Endothelial cell of hepatic sinusoid (primary cell): ENCODE results near the gene PIK3C2B.

Experiments used
- in situ Hi-C: cut with HindIII; loops from 2 replicates; pipeline ENCODE4 v1.10.0; 2017; ENCODE audit warnings: low sequenced_read_pairs

PIK3C2B gene

DNA sequence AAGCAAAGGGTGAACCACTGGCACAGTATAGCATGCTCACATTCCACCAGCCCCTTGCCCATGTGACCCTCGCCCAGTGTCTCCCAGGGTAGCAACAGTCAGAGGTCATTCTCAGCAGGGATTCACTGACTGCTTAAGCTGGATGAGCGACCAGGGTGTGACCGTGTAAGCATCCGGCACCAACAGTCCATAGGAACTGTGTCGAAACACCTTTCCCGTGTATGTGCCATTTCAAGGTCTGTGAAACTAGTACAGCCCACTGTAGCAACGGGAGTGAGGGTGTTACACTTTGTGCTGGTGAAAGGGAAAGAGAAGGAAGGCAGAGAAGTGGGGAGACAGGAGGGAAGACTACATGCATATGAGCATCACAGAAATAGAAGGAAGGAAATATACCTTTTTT is 10.8 kb downstream of the PIK3C2B start:
- in situ Hi-C loops, result no loop called here

DNA sequence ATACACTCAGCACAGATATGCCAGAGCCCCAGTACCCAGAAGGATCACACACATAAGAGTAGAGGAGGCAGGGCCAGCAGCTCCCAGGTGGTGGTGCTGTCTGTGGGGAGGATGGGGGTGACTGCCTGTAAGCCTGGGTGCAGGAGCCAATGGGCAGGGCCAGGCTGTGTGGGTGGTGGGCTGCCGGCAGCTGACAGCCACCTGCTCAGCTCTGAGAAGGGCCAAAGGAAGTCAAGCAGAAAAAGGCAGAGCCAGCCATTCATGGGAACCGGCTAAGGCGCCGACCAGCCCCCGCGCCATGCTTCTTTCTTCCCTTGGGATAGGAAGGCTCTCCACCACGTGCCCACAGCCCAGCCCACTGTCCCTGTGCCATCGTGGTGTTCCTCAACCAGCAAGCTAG is 14.1 kb downstream of the PIK3C2B start:
- in situ Hi-C loops, result no loop called here

DNA sequence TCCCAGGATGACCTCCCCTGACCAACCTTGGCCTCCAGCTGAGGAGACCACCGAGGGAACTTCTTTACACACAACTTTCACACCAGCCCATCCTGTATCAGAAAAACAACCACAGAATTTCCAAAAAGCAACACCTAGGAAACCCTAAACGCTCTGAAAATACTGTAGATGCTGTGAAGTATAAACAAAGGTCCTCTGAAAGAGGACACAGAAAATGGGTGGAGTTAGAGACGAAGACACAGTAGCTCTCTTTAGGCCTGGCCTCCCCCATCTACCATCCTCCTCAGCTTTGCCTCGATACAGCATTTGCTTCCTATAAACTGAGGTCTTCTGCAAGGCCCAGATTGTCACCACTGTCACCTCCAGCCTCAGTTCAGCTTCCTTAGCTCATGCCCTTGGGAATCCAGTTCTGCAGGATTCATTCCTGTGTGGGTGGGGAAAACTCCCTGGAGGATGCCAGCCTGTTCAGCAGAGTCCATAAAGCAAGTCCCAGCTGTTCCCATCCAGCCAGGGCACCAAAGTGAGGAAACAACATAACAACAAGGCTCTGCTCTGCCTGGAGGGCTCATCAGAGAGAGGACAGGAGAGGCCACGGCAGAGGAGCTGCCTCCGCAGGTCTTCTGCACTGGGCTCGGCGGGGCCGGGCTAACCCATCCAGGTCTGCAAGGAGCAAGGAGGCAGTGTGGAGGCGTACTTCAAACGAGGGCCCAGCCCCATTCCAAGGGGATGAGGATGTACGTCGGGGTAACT is 15.0 kb downstream of the PIK3C2B start:
- in situ Hi-C loops, result no loop called here

DNA sequence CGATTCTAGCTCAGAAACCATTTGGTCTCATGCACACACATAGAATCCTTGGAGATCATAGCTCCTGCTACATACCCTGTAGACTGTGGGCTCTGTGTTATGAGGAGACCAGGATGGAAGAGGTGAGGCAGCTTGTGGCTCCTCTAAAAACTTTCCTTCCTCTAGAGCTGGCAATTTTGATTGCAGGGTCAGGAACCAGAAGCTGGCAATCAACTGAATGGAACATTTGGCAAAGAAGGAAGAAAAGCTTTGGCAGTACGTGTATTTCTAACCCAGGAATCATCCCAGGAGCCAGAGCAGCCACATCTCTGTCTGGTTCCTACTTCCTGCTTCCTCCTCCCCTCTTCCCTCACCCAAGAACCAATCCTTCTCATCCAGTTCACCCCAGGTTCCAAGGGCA is 15.7 kb downstream of the PIK3C2B start:
- in situ Hi-C loops, result no loop called here

DNA sequence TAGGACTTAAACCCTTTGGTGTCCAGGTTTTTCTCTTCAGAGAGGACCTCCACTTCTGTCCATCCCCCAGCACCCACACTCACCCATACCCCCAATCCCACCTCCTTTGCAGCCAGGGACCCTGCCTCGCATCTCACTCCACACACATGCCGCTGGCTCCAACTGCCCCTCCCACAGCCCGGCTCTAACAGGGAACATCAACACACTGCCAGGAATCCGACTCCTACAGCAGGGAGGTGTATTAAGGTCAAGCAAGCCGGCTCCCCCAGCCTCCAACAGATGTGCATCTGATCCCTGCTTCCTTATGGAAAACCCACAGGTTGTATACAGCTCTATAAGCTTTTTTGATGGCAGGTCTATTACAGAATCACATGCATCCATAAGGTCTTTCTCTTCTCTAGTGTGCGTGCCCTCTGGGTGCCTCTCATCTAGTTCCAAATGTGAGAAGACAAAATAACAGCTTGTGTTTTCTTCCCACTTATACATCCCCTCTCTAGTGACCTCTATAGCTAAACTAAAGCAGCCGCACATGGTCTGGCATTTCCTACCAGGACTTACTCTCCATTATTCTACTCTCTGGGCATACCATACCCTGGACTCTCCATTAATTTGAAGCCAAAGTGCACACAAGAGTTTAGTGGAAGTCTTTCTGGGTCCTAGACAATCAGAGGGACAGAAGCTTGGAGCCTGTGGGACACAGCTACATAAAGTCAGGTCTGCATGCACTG is 16.3 kb downstream of the PIK3C2B start:
- in situ Hi-C loops, result no loop called here

DNA sequence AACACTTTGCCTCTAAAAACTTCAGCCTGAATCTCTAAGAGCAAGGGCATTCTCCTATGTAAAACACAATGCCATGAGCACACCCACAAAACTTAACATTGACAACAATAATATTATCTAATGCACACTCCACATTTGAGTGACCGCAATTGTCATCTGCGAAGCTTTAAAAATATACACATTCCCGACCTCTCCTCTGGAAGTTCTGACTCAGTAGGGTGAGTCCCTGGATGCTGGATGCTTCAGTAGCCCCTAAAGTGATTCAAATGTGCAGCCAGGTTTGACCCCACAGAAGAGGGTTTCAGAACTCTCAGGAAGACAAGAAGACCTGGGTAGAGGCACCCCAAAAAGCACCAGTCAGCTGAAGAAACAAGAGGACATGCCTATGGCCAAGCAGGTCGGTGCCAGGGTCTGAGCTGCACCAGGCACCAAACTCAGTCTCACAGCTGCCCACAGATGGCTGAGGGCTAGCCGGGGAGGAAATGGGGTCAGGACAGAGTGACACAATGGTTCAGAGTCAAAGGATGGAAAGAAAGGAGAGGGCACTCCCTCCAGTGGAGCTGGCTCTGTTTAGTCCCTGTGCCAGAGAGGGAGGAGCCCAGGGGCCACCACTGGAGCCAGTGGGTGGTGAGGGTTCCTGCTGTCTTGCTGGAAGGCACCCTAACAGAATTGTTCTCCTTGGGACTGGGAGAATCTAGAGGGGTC is 17.4 kb downstream of the PIK3C2B start:
- in situ Hi-C loops, result no loop called here

DNA sequence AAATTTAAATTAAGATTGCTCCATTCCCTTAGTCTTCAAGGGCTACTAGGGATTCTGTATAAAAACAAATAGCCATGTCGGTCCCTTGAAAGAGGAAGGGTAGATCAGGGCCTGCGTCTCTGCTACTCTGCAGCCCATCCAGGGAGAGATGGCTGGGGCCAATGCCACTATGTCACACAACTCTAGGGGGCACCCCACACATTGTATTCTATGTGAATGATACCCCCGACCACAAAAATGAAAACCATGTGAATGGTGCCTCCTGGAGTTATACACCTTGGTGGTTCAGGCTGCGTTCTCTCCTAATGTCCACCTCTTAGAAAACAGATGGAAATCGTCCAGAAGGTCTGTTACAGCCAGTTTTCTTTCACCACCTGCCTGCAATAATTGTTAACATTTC is 18.0 kb downstream of the PIK3C2B start:
- in situ Hi-C loops, result no loop called here

DNA sequence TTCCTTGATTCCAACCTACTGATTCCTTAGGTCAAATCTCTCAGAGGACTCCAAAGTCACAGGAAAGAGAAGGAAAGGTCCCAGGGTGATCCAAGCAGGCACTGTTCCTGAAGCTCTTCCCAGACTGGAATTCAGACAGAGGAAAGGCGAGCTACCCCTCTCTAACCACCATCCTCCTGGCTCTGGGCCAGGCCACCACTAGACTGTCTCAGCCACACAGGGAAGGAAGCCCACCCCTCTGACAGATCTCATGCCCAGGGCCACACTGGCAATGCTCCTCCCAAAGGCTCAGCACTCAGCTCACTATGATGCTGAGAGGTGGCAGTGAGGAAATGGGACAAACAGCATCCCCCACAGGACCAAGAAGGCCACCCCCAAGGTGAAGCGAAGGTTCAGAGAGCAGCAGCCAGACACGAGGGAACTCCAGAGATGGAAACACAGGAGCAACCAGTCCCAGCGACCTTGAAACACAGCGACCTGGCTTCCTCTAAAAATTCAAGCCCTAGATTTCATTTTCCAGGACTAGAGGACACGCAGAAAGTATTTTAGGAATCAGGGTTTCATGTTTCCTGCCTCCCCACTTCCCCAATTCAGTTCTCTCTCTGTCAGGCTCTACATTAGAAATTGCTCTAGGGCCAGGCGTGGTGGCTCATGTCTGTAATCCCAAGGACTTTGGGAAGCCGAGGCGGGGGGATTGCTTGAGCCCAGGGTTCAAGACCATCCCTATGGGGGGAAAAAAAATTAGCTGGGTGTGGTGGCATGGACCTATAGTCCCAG is 18.8 kb downstream of the PIK3C2B start:
- in situ Hi-C loops, result no loop called here

DNA sequence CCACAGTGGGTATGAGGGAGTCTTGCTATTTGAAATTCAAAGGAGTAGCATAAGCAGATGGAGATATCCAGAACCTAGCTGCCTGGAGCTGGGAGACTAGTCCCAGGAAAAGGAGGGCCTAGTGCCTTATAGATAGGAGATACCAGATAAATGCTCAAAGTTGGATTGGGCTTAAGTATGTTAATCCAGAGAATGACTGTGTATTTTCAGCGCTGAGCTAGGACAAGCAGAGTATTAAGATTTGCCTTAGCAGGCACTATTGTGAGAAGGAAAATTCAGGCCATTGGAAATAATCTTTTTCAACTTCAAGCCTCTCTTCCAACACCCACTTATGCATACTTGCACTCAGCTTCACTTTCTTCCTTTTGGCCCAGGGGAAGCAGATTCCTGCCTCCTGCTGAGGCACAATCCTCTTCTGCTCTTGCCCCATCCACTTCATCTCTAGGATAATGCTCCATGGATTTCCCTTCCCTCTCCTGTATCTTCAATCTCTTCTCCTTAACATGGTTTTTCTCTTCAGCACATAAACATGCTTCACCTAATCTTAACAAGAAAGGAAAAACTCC is 21.1 kb downstream of the PIK3C2B start:
- in situ Hi-C loops, result no loop called here

DNA sequence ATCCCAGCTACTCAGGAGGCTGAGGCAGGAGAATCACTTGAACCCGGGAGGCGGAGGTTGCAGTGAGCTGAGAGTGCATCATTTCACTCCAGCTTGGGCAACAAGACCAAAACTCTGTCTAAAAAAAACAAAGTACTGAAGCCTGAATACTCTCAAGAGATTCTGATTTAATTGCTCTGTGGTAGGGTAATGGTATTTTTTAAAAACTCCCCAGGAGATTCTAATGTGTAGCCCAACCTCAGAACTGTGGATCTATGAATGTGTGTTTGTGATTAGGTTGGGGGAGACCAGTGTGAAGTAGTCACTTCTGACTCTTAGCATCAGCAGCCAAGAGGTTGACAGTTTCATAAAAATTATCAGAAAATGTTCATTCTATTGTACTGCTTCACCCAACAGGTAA is 21.9 kb downstream of the PIK3C2B start:
- in situ Hi-C loops, result no loop called here

DNA sequence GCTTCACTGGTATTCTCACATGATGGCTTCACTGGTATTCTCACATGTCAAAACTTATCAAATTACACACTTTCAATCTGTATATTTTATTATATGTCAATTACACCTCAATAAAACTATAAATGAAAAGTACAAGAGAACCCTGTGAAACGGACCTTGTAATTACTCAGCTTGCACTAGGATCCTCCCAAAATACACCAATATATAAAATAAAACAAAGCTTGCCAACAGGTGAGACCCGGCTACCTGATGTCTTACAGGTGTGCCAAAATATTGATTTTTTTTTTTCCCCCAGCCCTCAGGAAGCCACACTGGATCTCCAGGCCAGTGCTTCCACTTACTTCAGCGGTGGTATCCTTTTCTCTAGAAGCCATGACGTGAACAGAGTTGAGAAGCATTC is 22.9 kb downstream of the PIK3C2B start:
- in situ Hi-C loops, result no loop called here

DNA sequence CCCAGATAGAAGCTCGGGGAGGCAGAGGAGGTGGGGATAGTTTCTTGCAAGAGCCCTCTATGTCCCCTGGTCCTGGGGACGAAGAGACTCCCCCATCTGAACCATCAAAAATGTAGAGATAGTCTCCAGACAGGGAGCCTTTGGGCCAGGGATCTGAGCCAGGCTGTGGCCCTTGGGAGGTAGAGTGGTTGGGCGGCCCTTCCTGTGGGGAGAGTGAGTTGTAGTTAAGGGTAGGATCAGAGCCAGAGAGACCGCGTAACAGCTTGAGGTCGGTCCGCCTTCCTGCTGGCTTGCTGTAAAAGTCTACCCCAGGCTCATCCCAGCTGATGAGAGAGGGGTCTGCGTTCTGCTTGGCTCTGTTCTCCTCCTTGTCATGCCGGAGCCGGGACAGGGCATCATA is 25.3 kb downstream of the PIK3C2B start:
- in situ Hi-C loops, result no loop called here

DNA sequence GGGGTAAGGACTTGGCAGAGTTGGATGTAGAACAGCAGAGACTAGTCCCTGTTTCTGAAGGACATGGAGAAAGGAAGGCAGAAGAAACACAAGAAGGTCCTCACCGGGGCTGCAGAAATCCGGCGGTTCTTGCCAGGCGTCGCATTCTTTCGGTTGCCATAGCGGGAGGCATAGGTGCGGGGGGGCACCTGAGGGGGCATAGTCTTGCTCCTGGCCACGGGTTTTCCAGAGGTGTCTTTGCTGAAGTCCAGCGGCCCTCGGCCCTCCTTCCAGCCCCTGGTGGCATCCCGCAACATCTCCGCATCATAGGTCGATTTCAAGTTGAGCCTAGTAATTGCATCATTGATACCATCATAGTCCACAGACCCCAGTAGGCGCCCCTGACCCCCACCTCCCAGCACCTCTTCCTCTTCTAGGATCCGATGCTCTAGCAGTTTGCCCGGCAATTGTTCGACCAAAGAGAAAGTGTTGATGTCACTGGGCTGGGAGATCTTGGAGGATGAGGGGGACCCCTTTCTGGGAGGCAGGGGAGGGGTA is 25.8 kb downstream of the PIK3C2B start:
- in situ Hi-C loops, result no loop called here

DNA sequence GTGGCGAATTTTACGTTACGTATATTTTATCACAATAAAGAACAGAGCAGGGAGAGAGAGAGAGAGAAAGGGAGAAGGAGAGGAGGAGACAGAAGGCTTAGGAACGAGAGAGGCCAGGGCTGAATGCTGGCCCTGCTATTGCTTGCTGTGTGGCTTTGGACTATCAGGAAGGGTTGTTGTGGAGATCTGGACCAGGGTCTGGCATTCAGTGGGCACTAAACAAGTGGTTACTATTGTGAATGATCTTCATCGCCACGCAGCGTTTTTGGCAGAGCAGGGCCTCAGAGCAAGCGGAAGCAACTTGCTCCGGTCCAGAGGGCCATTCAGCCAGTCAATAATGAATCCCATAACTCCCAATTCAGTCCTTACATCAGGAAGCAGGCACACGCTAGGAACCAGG is 26.4 kb downstream of the PIK3C2B start:
- in situ Hi-C loops, result no loop called here

DNA sequence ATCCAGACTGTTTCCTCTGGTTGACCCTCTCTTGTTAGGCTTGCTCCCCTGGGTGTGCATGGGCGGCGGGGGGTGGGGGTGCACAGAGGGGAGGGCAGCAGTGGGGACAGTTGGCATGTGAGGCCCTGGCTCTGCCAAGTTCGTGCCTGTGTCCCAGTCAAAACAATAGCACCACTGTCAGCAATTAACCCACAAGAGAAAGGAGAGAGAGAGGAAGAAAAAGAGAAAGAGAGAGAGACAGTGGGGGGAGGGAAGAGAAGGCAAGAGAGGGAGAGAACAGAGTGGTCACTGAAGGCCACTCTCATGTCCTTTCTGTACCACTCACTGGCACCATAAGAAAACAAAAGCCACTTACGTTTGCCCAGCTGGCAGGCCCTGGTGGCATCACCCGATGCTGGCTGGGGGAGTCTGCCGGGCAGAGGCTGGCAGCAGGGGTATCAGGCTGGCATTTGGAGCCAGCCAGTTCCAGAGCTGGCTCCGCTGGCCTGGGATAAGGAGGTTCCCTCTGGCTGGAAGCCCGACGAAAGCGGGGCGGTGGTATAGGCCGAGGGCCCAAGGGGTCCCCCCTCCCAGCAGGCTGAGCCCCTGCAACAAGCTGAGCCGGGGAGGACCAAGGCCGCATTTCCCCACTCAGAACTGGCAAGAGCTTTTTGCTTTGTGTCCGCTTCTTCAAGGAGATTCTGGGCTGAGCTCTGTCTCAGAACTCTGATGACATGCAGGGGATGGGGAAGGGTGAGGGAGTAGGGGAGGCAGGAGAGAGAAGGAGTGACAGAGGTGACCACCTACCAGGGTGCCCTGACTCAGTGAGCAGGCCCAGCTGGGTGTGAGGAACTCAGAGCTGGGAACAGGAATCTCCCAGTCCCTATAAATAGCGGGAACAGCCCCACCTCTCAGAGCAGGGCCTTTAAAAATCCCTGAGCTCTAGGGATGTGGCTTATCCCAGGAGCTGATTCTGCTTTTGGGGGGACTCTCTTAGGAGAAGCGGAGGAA is 27.9 kb downstream of the PIK3C2B start:
- in situ Hi-C loops, result no loop called here

DNA sequence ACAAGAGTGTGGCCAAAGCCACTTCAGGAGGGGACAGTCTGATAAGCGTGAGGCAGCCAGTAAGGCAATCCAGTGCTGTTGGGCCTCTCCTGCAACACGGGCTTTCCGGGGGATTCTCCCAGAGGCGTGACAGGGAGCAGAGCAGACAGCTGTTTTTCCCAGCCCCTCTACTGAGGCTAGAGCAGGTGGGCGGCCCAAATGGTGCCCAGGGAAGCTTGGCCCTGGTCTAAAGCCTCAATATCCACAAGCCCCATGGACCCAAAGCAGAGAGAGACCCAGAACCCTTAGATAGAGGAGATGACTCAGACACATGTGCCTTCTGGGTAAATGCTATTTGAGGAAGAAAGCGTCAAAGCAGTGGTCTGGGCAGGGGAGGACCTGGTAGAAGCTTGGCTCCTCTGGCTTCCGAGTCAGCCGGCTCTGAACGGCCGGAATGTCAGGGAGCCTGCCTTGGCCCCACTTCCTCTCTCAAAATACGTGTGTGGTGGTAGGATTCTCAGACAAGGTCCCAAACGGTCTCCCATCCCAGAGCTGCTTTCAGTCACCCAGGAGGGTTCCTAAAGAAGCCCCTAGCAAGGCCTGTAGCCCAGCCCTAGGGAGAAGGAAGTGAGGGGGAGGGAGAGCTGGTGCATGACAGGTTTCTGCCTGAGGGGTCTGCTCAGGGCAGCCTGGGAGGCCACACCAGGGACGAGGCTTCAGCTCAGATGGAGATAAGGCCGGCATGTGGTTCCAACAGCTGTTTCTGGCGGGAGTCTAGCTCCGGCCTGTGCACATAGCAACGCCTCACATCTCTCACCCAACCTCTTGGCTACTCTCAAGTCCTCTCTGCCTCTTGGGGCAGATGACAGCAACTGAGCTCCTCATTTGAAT is 28.8 kb downstream of the PIK3C2B start:
- in situ Hi-C loops, result no loop called here

DNA sequence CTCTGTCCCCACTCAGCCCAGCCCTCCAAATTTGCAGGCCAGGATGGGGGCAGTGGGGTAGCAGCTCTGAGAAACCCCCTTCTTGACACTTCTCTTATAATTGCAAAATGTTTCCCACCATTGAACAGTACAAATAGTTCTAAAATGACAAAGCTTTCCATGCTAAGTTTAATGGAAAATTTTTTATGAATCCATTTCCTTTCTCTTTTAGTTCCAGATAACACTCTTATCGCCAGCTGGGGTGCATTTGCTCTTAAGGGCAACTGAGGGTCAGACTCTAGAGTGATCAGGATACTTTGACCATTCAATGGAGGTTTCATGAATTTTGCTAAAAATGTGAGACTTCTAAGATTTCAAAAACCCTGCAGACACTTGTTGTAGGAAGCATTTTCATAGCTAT is 29.9 kb downstream of the PIK3C2B start:
- in situ Hi-C loops, result no loop called here

DNA sequence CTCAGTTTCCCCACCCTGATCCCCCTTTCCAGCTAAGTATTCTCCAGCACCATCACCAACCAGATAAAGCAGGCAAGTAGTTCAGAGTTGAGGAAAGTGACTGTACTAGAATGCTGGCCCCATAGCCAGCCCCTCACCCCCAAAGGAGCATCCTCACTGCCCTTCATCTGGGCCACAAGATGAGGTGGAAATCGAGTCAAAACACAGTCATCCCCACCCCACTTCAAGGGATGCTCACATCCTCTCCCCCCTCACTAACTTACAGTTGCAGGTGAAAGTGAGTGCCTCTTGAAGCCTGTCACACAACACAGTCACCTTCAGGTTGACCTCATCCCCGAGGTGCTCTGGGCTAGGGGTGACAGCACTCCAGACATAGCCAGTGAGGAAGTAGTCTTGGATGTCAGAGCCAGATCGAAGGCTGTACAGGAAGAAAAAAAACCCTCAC is 30.4 kb downstream of the PIK3C2B start:
- in situ Hi-C loops, result no loop called here
